Inferior parietal cortex (tissue), 1 donor: ENCODE data around the gene GLYATL1B.
"Not testable (repeated sequence)": the region's sequence is repeated elsewhere in the genome, so short reads cannot be mapped to it uniquely, and the experiment has no call there.

ENCODE experiments used
- DNase-seq: peaks from one replicate; pipeline ENCODE4 v3.0.0-alpha.2; 2016; ENCODE audit errors: extremely low spot score

The GLYATL1B gene

GRCh38 chr11:59086007-59086406 is at the start of gene GLYATL1B:
TSS of gene GLYATL1B (plus strand) at chr11:59086307. CDS start at chr11:59086307, 0 bp downstream.
- DNase-seq, result not testable (repeated sequence)

- DNase-seq, result not testable (repeated sequence)
Measured at GRCh38 chr11:59036542-59036941, 49.6 kb upstream of the GLYATL1B start.

GRCh38 chr11:59037434-59037833 is 48.7 kb upstream of the GLYATL1B start:
- not testable (repeated sequence) for DNase-seq

GRCh38 chr11:59040607-59041006 is 45.5 kb upstream of the GLYATL1B start:
- DNase-seq, result no peak

GRCh38 chr11:59051383-59051782 is 34.7 kb upstream of the GLYATL1B start:
- not testable (repeated sequence) for DNase-seq

- DNase-seq, result not testable (repeated sequence)
Measured at GRCh38 chr11:59052355-59052754, 33.8 kb upstream of the GLYATL1B start.

- peak; percentile 76 for DNase-seq
Measured at GRCh38 chr11:59053387-59053786, 32.7 kb upstream of the GLYATL1B start.

- DNase-seq, result peak; percentile 86
Measured at GRCh38 chr11:59058120-59059033, 27.7 kb upstream of the GLYATL1B start.

- not testable (repeated sequence) for DNase-seq
Measured at GRCh38 chr11:59060096-59060495, 26.0 kb upstream of the GLYATL1B start.

- no peak for DNase-seq
Measured at GRCh38 chr11:59062602-59063529, 23.2 kb upstream of the GLYATL1B start.

- DNase-seq, result not testable (repeated sequence)
Measured at GRCh38 chr11:59063996-59064727, 21.9 kb upstream of the GLYATL1B start.

- no peak for DNase-seq
Measured at GRCh38 chr11:59069087-59069486, 17.0 kb upstream of the GLYATL1B start.

- DNase-seq, result no peak
Measured at GRCh38 chr11:59076876-59077571, 9.1 kb upstream of the GLYATL1B start.

GRCh38 chr11:59078435-59078834 is 7.7 kb upstream of the GLYATL1B start:
- no peak for DNase-seq

GRCh38 chr11:59079086-59079485 is 7.0 kb upstream of the GLYATL1B start:
- no peak for DNase-seq

- DNase-seq, result not testable (repeated sequence)
Measured at GRCh38 chr11:59080421-59080820, 5.7 kb upstream of the GLYATL1B start.

GRCh38 chr11:59081430-59082020 is 4.6 kb upstream of the GLYATL1B start:
- not testable (repeated sequence) for DNase-seq

- no peak for DNase-seq
Measured at GRCh38 chr11:59088162-59088561, 2.1 kb downstream of the GLYATL1B start.

GRCh38 chr11:59093576-59093975 is 7.5 kb downstream of the GLYATL1B start:
- not testable (repeated sequence) for DNase-seq

- not testable (repeated sequence) for DNase-seq
Measured at GRCh38 chr11:59095225-59095624, 9.1 kb downstream of the GLYATL1B start.
